ENCODE data around the gene NDST1.
A peak's percentile ranks its signal among the peaks of the same experiment; 100 is the strongest.

Gene NDST1

GRCh38 chr5:150489360-150490295, 18.3 kb upstream of the NDST1 start:
- no peak for DNase-seq

- no peak for DNase-seq
These were observed 17.6 kb upstream of the NDST1 start for GRCh38 chr5:150490296-150490669.

GRCh38 chr5:150490754-150491153, 17.2 kb upstream of the NDST1 start:
- peak; percentile 66 to 67 for DNase-seq

GRCh38 chr5:150491876-150492275, 16.1 kb upstream of the NDST1 start:
- DNase-seq = no peak

GRCh38 chr5:150492621-150493020, 15.3 kb upstream of the NDST1 start:
- no peak for DNase-seq

GRCh38 chr5:150496098-150496497, 11.8 kb upstream of the NDST1 start:
- DNase-seq = no peak

GRCh38 chr5:150496534-150496933, 11.4 kb upstream of the NDST1 start:
- DNase-seq = no peak

- DNase-seq = no peak
These were observed 10.5 kb upstream of the NDST1 start for GRCh38 chr5:150497274-150497988.

- no peak for DNase-seq
These were observed 10.0 kb upstream of the NDST1 start for GRCh38 chr5:150497989-150498317.

GRCh38 chr5:150498501-150498900, 9.4 kb upstream of the NDST1 start:
- no peak for DNase-seq

GRCh38 chr5:150498971-150499370, 9.0 kb upstream of the NDST1 start:
- no peak for DNase-seq

GRCh38 chr5:150499437-150499956, 8.4 kb upstream of the NDST1 start:
- DNase-seq = no peak

GRCh38 chr5:150500328-150500841, 7.5 kb upstream of the NDST1 start:
- no peak for DNase-seq

- no peak for DNase-seq
These were observed 7.0 kb upstream of the NDST1 start for GRCh38 chr5:150500905-150501304.

- DNase-seq = no peak
These were observed 5.8 kb upstream of the NDST1 start for GRCh38 chr5:150502106-150502505.

- no peak for DNase-seq
These were observed 5.1 kb upstream of the NDST1 start for GRCh38 chr5:150502847-150503246.

GRCh38 chr5:150503386-150503785, 4.5 kb upstream of the NDST1 start:
- no peak for DNase-seq

- DNase-seq = no peak
These were observed 3.8 kb upstream of the NDST1 start for GRCh38 chr5:150503977-150504620.

GRCh38 chr5:150505041-150505511, 2.9 kb upstream of the NDST1 start:
- no peak for DNase-seq

GRCh38 chr5:150505816-150506215, 2.1 kb upstream of the NDST1 start:
- DNase-seq = no peak

- no peak for DNase-seq
These were observed 1.1 kb upstream of the NDST1 start for GRCh38 chr5:150506571-150507473.

- DNase-seq = no peak
These were observed 328 bp downstream of the NDST1 start for GRCh38 chr5:150508277-150508640.

All from Kasumi-1 (cell line).